HEK293 (cell line): ENCODE measurements around the gene C4orf17.

Experiments used
- ZNF391 ChIP-seq: fragments of 450-650 bp; formaldehyde crosslinking; IDR thresholded peaks from 2 replicates; pipeline ENCODE4 v1.5.1; 2016; ENCODE audit warnings: low read depth, missing biosample characterization, missing genetic modification characterization, borderline replicate concordance
- TF ChIP-seq, protein P1 (sequence below): IDR thresholded peaks from 2 replicates; pipeline ENCODE4 v1.6.1; 2011; ENCODE audit warnings: mild to moderate bottlenecking, low read depth, low read length, borderline replicate concordance

DNA sequence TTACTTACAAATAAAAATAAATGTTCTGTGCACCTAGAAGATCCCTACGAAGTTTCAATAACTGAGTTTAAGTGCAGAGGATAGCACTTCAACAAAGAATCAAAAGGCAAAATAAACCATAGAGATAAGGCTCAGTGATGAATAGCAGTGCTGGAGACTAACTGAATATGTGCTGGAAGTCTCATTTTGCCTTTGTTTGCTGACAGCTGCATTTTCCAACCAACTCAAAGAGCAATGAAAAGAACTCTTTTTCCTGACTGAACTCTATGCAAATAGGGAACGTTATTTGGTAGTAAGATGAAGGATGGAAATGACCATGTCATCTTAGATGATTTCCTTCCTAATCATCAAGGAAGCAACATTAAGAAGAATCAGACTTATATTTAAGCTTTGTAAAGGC, 42.9 kb upstream of the C4orf17 start:
- no peak for TF ChIP-seq ZNF391 (tag by site-specific recombination)
- TF ChIP-seq, protein P1, sequence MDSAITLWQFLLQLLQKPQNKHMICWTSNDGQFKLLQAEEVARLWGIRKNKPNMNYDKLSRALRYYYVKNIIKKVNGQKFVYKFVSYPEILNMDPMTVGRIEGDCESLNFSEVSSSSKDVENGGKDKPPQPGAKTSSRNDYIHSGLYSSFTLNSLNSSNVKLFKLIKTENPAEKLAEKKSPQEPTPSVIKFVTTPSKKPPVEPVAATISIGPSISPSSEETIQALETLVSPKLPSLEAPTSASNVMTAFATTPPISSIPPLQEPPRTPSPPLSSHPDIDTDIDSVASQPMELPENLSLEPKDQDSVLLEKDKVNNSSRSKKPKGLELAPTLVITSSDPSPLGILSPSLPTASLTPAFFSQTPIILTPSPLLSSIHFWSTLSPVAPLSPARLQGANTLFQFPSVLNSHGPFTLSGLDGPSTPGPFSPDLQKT = no peak
